Gastrocnemius medialis (tissue), 4 donors: ENCODE measurements around the gene ZP3.

ENCODE experiments used
- CTCF ChIP-seq, 5 experiments: fragments of 450-650 bp in 3 of 5; fragments of 200-600 bp in 2 of 5; sonication (generic) in 2 of 5; IDR thresholded peaks in 4 of 5; conservative IDR thresholded peaks in 1 of 5; 1 replicate in 4 of 5; 2 replicates in 1 of 5; pipeline ENCODE4 v1.5.1; 2016 to 2019; ENCODE audit warnings: antibody characterized with exemption in 5 of 5, mild to moderate bottlenecking in 3 of 5, moderate library complexity in 3 of 5
- POLR2A ChIP-seq, 2 donors: fragments of 450-650 bp; IDR thresholded peaks; one replicate each; pipeline ENCODE4 v1.6.1; 2017; ENCODE audit warnings: antibody characterized with exemption in 2 of 2, mild to moderate bottlenecking in 2 of 2, moderate library complexity in 2 of 2

DNA sequence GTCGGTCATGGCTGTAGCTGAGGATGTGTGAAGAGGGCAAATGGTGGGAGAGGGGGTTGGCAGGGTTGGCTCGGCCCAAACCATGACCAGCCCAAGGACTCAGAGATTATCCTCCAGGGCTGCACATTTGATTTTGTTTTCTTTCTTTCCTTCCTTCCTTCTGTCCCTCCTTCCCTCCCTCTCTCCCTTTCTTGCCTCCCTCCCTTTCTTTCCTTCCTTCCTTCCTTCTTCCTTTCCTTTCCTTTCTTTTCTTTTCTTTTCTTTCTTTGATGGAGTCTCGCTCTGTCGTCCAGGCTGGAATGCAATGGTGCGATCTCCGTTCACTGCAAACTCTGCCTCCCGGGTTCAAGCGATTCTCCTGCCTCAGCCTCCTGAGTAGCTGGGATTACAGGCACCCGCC lies 19.0 kb upstream of the ZP3 start:
- TF ChIP-seq POLR2A (IDR thresholded peaks at IDR 0.05) (no peak), CTCF (IDR thresholded peaks at IDR 0.05 in 4 of 5, conservative IDR thresholded peaks at IDR 0.05 in 1 of 5) (no peak)
